ENCODE results near the gene CXCL11.
"Not testable (repeated sequence)": the region's sequence is repeated elsewhere in the genome, so short reads cannot be mapped to it uniquely, and the experiment has no call there.

Gene CXCL11

GRCh38 chr4:76035799-76036380, at the start of gene CXCL11:
Gene CXCL11, minus strand, starts transcription at chr4:76036070. Its CDS starts 83 bp downstream, at chr4:76035987.
- DNase-seq (ENCODE audit: low read depth), result peak; percentile 11

- DNase-seq (ENCODE audit: low read depth), result no peak
These were observed 48.7 kb upstream of the CXCL11 start for GRCh38 chr4:76084542-76084941.

- no peak for DNase-seq (ENCODE audit: low read depth)
These were observed 47.6 kb upstream of the CXCL11 start for GRCh38 chr4:76083386-76083988.

GRCh38 chr4:76078033-76078613, 42.3 kb upstream of the CXCL11 start:
- peak; percentile 51 for DNase-seq (ENCODE audit: low read depth)

- no peak for DNase-seq (ENCODE audit: low read depth)
These were observed 39.2 kb upstream of the CXCL11 start for GRCh38 chr4:76074993-76075600.

- DNase-seq (ENCODE audit: low read depth), result no peak
These were observed 38.6 kb upstream of the CXCL11 start, which contains the start of gene ART3 for GRCh38 chr4:76074468-76074867. Gene ART3, plus strand, starts transcription at chr4:76074709. Its CDS starts 1,181 bp downstream, at chr4:76075890.

GRCh38 chr4:76072760-76073159, 36.9 kb upstream of the CXCL11 start:
- no peak for DNase-seq (ENCODE audit: low read depth)

GRCh38 chr4:76067652-76068286, 31.9 kb upstream of the CXCL11 start:
- DNase-seq (ENCODE audit: low read depth), result peak; percentile 71

- no peak for DNase-seq (ENCODE audit: low read depth)
These were observed 30.7 kb upstream of the CXCL11 start for GRCh38 chr4:76066546-76066945.

GRCh38 chr4:76061982-76062381, 26.1 kb upstream of the CXCL11 start:
- DNase-seq (ENCODE audit: low read depth), result no peak

- no peak for DNase-seq (ENCODE audit: low read depth)
These were observed 25.6 kb upstream of the CXCL11 start for GRCh38 chr4:76061421-76061820.

GRCh38 chr4:76060506-76060905, 24.6 kb upstream of the CXCL11 start:
- DNase-seq (ENCODE audit: low read depth), result no peak

- DNase-seq (ENCODE audit: low read depth), result peak; percentile 31
These were observed 23.9 kb upstream of the CXCL11 start for GRCh38 chr4:76059750-76060149.

GRCh38 chr4:76058888-76059426, 23.1 kb upstream of the CXCL11 start:
- no peak for DNase-seq (ENCODE audit: low read depth)

GRCh38 chr4:76058302-76058701, 22.4 kb upstream of the CXCL11 start:
- DNase-seq (ENCODE audit: low read depth), result no peak

GRCh38 chr4:76055421-76055820, 19.6 kb upstream of the CXCL11 start:
- DNase-seq (ENCODE audit: low read depth), result no peak

- DNase-seq (ENCODE audit: low read depth), result no peak
These were observed 19.1 kb upstream of the CXCL11 start for GRCh38 chr4:76055016-76055415.

- DNase-seq (ENCODE audit: low read depth), result no peak
These were observed 17.9 kb upstream of the CXCL11 start for GRCh38 chr4:76053730-76054129.

- not testable (repeated sequence) for DNase-seq (ENCODE audit: low read depth)
These were observed 14.7 kb upstream of the CXCL11 start for GRCh38 chr4:76050560-76051050.

GRCh38 chr4:76049860-76050416, 14.1 kb upstream of the CXCL11 start:
- DNase-seq (ENCODE audit: low read depth), result not testable (repeated sequence)

GRCh38 chr4:76044686-76045085, 8.8 kb upstream of the CXCL11 start:
- DNase-seq (ENCODE audit: low read depth), result not testable (repeated sequence)

GRCh38 chr4:76043306-76043705, 7.4 kb upstream of the CXCL11 start:
- not testable (repeated sequence) for DNase-seq (ENCODE audit: low read depth)

Measured in iris pigment epithelial cell (primary cell).